Diencephalon (tissue), 1 donor: ENCODE measurements around the gene SLC25A53. TPM values are rescaled to one million over a fixed set of nuclear protein-coding genes. Genes with fewer than 3 reads are reported as not detected.

Source experiments
- total RNA-seq: library from RNA; depleted of rRNA; stranded (reverse); fragments of >200 nt; gene quantifications from one replicate; pipeline ENCODE4 v1.2.3, GENCODE V29; 2014

Gene SLC25A53, protein sequence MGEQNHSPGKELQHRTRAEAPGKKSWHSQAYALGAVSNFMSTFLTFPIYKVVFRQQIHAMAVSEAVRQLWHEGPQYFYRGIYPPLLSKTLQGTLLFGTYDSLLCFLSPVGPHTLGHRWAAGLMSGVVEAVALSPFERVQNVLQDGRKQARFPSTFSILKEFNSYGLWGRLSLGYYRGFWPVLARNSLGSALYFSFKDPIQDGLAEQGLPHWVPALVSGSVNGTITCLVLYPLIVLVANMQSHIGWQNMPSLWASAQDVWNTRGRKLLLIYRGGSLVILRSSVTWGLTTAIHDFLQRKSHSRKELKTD
- total RNA-seq: 12.5 TPM

DNA sequence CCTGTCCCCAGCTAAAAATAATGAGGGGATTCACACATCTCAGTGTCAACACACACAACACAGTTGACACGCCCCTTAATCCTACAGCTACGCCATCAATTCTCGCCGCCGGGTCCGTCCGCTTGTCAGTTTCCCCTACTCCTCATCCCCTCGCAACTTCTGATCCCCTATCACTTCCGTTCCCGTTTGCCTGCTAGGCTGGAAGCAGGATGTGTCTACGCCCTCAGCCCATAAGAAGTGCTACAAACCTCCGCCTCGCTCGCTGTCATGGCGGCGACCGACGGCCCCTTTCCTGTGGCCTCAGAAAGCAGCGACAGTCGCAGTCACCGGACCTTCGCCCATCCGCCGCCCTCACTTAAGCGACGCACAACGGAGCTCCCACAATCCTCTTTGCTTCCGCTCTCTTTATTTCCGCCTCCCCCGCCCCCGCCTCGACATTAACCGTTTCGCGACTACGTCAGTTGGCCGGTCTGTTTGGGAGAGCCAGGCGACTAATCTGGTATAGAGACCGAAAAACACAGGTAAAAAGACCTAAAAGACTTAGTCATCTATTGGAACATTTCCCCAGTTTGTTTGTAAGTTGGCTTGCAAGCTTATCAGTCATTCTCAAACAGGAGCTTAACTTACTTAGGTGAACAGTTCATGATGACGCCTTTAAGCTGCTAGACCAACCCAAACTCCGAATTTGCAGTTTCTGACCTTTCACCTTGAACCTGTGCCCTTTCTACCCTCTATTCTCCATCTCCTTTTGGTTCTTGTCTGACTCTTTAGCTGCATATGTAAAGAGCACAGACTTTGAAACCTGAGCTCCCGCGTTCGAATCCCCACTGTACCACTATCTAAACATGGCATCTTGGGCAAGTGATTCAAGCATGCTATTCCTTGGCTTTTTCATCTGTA is at the start of gene SLC25A53:
Gene SLC25A53 (minus strand): TSS at position 380 of the 900 bp plus-strand sequence. CDS start 51,752 bp downstream, outside the sequence.

GRCh38 chrX:104165894-104166734 is 9.3 kb upstream of the SLC25A53 start, which contains the start of gene FAM199X:
TSS of gene FAM199X (plus strand) at chrX:104166453. CDS start at chrX:104166786, 333 bp downstream.

GRCh38 chrX:104112326-104112951 is 44.4 kb downstream of the SLC25A53 start, which contains the start of gene ZCCHC18:
TSS of gene ZCCHC18 (plus strand) at chrX:104112523. CDS start at chrX:104114112, 1,589 bp downstream.

DNA sequence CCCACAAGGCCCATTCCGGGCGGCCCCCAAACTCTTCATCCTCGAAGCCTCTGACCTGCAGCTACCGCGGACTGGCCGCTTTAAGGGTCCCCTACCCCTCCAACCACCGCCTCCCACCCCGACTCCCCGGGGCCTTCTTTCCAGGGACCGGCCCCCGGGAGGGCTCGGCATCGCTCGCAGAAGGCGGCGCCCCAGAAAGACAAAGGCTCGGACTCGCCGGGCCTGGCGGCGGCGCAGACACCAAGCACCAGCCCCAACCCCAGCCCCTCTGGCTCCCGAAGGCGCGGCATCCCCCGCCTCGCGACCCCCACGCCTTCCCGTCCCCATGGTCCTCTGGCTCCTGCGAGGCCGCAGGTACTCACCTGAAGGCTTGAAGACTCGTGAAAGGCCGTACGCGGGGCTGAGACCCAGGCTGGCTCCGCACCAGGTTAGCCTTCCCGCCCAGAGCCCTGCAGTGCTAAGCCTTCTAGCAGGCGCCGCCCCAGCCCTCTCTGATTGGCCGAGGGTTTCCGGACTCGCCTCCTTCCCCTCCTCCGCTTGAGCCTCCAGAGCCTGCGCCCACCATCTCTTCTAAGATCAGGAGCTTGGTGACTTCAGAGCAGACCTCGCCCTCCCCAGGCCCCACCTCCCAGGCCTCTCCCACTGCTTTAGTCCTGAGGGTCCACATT is 80.9 kb downstream of the SLC25A53 start, which contains the start of gene TMSB15C:
Gene TMSB15C (minus strand): TSS at position 459 of the 668 bp plus-strand sequence.

Other genes starting within 250 kb of the SLC25A53 start
- gene TMSB15B, start 194.4 kb downstream of the SLC25A53 start, total RNA-seq: 22.4 TPM
- gene H2BW1, start 143.3 kb downstream of the SLC25A53 start, total RNA-seq: not detected
- gene H2BW2, start 117.1 kb downstream of the SLC25A53 start, total RNA-seq: not detected
- gene TMSB15C, start 80.8 kb downstream of the SLC25A53 start, total RNA-seq: 30.4 TPM
- gene ZCCHC18, start 44.5 kb downstream of the SLC25A53 start, total RNA-seq: 15.5 TPM
- gene FAM199X, start 9.4 kb upstream of the SLC25A53 start, total RNA-seq: 107 TPM
- gene ESX1, start 97.9 kb upstream of the SLC25A53 start, total RNA-seq: not detected